Stomach (tissue), 9 donors: ENCODE data around the gene IDNK. TPM values are rescaled to one million over a fixed set of nuclear protein-coding genes. Genes with fewer than 3 reads are reported as not detected.

Experiments used
- DNase-seq, 2 donors: peaks; one replicate each; pipeline versions ENCODE4 v3.0.0 to v3.0.0-alpha.2; 2013 to 2019
- H3K27ac ChIP-seq, 5 donors: fragments of 200-600 bp in 4 of 5; sonication (generic) in 4 of 5; one replicate each; pipeline ENCODE4 v1.5.1; 2013 to 2019; ENCODE audit warnings: mild to moderate bottlenecking in 1 of 5, moderate library complexity in 1 of 5
- H3K27me3 ChIP-seq, 3 donors: fragments of 200-600 bp; sonication (generic); one replicate each; pipeline ENCODE4 v1.5.1; 2017 to 2019; ENCODE audit warnings: mixed run types in 1 of 3
- H3K36me3 ChIP-seq, 4 donors: fragments of 200-600 bp; sonication (generic); 1 replicate in 3 of 4; 2 replicates in 1 of 4; pipeline ENCODE4 v1.5.1; 2016 to 2019
- H3K4me1 ChIP-seq, 4 donors: fragments of 200-600 bp; sonication (generic); one replicate each; pipeline ENCODE4 v1.5.1; 2016 to 2019
- H3K4me3 ChIP-seq, 4 donors: fragments of 200-600 bp; sonication (generic) in 3 of 4; one replicate each; pipeline ENCODE4 v1.5.1; 2016 to 2019; ENCODE audit warnings: mild to moderate bottlenecking in 1 of 4
- H3K9me3 ChIP-seq, 4 donors: fragments of 200-600 bp; sonication (generic); one replicate each; pipeline ENCODE4 v1.5.1; 2016 to 2019
- EP300 ChIP-seq: sonication (generic); formaldehyde crosslinking; IDR thresholded peaks from one replicate; pipeline ENCODE4 v1.6.1; 2017; ENCODE audit warnings: antibody characterized with exemption
- POLR2A ChIP-seq, 4 donors: fragments of 450-650 bp; IDR thresholded peaks; one replicate each; pipeline ENCODE4 v1.6.1; 2016; ENCODE audit warnings: antibody characterized with exemption in 4 of 4, control low read depth in 2 of 4, mild to moderate bottlenecking in 1 of 4, moderate library complexity in 1 of 4
- POLR2AphosphoS5 ChIP-seq, 3 donors: sonication (generic); formaldehyde crosslinking; IDR thresholded peaks; one replicate each; pipeline ENCODE4 v1.6.1; 2016; ENCODE audit warnings: antibody characterized with exemption in 3 of 3
- WGBS, 5 donors: extraction: QIAGEN DNeasy Blood & Tissue Kit in 3 of 5; methylation state at CpG; one replicate each; pipeline versions ENCODE4 v1.1.5 to v1.1.7; 2013 to 2018; 5-methylcytosine and 5-hydroxymethylcytosine counted together
- intact Hi-C: fragments of 100-400 bp; cut with DNase I; formaldehyde crosslinking; loops from one replicate; pipeline ENCODE4 v1.15.1; 2023; ENCODE audit warnings: low total_unique reads
- polyA plus RNA-seq, 3 donors: library from polyadenylated mRNA; stranded (reverse); fragments of 200-250 nt; gene quantifications; one replicate each; pipeline ENCODE4 v1.2.3, GENCODE V29; 2013
- small RNA-seq, 4 donors: library from RNA; depleted of rRNA; stranded (forward); fragments of <200 nt; gene quantifications; one replicate each; pipeline ENCODE3, GENCODE V24; 2016
- total RNA-seq, 5 donors: library from RNA; depleted of rRNA; stranded (reverse); fragments of >200 nt; gene quantifications; one replicate each; pipeline versions ENCODE4 v1.1.0 to v1.2.3, GENCODE V29; 2014 to 2016
- TF ChIP-seq, protein P1 (sequence below), 7 experiments: fragments of 450-650 bp in 4 of 7; fragments of 200-600 bp in 3 of 7; sonication (generic) in 3 of 7; IDR thresholded peaks; one replicate each; pipeline ENCODE4 v1.5.1; 2016 to 2019; ENCODE audit warnings: antibody characterized with exemption in 7 of 7, control low read depth in 2 of 7, mild to moderate bottlenecking in 1 of 7
- donor health status: healthy with polysubstance abuse.
- donor health status: Bipolar disorder and iron deficiency.
- donor health status: healthy.

IDNK gene
- total and polyA plus RNA-seq, 8 donors = 2.6 to 24.3 (median 8.0) TPM; not detected in 1

DNA sequence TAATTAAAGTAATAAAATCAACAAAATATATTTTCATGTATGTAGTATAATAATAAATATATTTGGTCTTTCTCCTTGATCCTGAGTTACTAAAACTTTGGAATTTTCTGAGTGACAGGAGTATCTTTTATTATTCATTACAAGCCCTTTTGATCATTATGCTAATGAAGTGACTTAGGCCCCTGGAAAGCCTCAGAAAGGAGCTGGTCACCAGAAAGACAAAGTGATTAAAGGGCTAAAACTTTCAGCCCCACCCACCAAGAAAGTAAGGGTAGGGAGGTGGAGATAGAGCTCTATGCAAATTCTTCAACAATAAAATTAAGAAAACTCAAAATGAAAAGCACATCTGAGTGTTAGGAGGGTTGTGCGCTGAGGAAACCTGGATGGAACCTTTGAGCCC is 57.3 kb downstream of the IDNK start:
- WGBS, 5 donors = 83 to 100% (median 100%) methylated on average over 1 of the region's 1 CpG
- no peak for DNase-seq
- TF ChIP-seq EP300 (no peak), POLR2AphosphoS5 (IDR thresholded peaks at IDR 0.05) (no peak), POLR2A (IDR thresholded peaks at IDR 0.05) (no peak)
- TF ChIP-seq, protein P1, sequence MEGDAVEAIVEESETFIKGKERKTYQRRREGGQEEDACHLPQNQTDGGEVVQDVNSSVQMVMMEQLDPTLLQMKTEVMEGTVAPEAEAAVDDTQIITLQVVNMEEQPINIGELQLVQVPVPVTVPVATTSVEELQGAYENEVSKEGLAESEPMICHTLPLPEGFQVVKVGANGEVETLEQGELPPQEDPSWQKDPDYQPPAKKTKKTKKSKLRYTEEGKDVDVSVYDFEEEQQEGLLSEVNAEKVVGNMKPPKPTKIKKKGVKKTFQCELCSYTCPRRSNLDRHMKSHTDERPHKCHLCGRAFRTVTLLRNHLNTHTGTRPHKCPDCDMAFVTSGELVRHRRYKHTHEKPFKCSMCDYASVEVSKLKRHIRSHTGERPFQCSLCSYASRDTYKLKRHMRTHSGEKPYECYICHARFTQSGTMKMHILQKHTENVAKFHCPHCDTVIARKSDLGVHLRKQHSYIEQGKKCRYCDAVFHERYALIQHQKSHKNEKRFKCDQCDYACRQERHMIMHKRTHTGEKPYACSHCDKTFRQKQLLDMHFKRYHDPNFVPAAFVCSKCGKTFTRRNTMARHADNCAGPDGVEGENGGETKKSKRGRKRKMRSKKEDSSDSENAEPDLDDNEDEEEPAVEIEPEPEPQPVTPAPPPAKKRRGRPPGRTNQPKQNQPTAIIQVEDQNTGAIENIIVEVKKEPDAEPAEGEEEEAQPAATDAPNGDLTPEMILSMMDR (IDR thresholded peaks at IDR 0.05) = no peak
- intact Hi-C loops = no loop called here
- Histone ChIP-seq H3K36me3 (peaks cover 18 to 85% (median 71%) of the 10 kb centered on the region in 4 donors), H3K9me3 (no peaks in the 10 kb centered on the region), H3K4me3 (no peak overlapping the region), H3K27me3 (no peaks in the 10 kb centered on the region), H3K4me1 (peaks cover 0 to 32% (median 24%) of the 10 kb centered on the region in 4 donors), H3K27ac (no peak overlapping the region)

DNA sequence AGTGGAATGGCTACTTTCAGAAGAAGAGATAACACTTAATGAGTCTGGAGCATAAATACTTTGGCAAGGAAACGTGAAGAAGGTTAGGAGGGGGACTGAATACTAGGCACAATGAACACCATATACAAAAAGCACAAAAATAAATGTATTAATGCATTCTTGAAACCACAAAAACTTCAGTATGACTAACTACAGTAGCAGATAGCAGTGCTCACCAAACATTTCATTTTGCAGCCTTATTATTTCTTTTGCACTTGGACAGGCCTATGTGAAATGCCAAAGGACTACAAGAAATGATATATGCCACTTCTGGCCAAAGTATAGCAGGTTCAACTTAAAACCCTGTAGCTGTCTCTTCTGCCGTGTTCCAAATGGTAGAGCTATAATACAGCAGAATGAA is 58.5 kb downstream of the IDNK start:
- no peak overlapping the region for H3K27ac ChIP-seq
- 75 to 82% (median 79%) methylated on average over 2 of the region's 2 CpGs for WGBS, 5 donors
- TF ChIP-seq POLR2AphosphoS5 (IDR thresholded peaks at IDR 0.05) (no peak), POLR2A (IDR thresholded peaks at IDR 0.05) (no peak), EP300 (no peak)
- TF ChIP-seq, protein P1 (IDR thresholded peaks at IDR 0.05) = no peak
- H3K4me1 ChIP-seq = peaks cover 0 to 43% (median 30%) of the 10 kb centered on the region in 4 donors
- H3K27me3 ChIP-seq = no peaks in the 10 kb centered on the region
- H3K36me3 ChIP-seq = peaks cover 18 to 72% (median 59%) of the 10 kb centered on the region in 4 donors
- H3K9me3 ChIP-seq = no peaks in the 10 kb centered on the region
- intact Hi-C loops = no loop called here
- no peak for DNase-seq
- no peak overlapping the region for H3K4me3 ChIP-seq

DNA sequence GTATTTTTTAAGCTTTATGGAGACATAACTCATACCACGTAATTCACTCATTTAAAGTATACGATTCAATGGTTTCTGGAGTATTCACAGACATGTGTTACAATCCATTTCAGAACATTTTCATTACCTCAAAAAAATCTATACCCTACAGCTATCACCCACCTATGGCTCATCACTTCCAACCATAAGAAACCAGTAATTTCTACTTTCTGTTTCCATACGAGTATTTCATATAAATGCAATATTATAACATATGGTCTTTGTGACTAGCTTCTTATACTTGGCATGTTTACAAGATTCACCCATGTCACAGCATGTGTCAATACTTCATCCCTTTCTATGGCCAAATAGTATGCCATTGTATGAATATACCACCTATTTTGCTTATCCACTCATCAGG is 66.0 kb downstream of the IDNK start:
- Histone ChIP-seq H3K9me3 (no peaks in the 10 kb centered on the region), H3K4me3 (no peak overlapping the region), H3K36me3 (peaks cover 0 to 5% (median 0%) of the 10 kb centered on the region in 4 donors), H3K27ac (no peak overlapping the region), H3K4me1 (peaks cover 0 to 87% (median 57%) of the 10 kb centered on the region in 4 donors), H3K27me3 (no peaks in the 10 kb centered on the region)
- DNase-seq = no peak
- 81 to 88% (median 87%) methylated on average over 3 of the region's 3 CpGs for WGBS, 5 donors
- intact Hi-C loops = no loop called here
- TF ChIP-seq POLR2AphosphoS5 (IDR thresholded peaks at IDR 0.05) (no peak), EP300 (no peak), POLR2A (IDR thresholded peaks at IDR 0.05) (no peak)
- TF ChIP-seq, protein P1 (IDR thresholded peaks at IDR 0.05) = no peak

DNA sequence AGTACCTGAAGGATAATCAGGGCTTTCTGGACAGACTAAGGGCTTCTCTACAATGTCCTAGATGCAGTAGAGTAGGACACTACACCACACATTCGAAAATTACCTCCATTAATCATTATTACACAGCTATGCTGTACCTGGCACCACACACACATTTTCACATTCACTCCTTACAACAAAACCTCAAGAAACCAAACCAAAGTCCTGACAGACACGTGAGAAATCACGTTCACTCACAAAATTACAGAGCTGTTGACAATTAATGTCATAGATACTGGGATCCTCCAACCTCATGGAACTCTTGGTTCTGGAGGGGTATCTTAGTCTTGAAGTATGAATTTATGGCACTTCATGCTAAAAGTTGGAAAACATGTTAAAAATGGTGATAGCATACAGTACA is 68.5 kb downstream of the IDNK start:
- Histone ChIP-seq H3K27ac (no peak overlapping the region), H3K27me3 (no peaks in the 10 kb centered on the region), H3K4me3 (no peak overlapping the region), H3K9me3 (no peaks in the 10 kb centered on the region), H3K4me1 (peaks cover 8 to 92% (median 57%) of the 10 kb centered on the region in 4 donors), H3K36me3 (no peaks in the 10 kb centered on the region)
- TF ChIP-seq, protein P1 (IDR thresholded peaks at IDR 0.05) = no peak
- TF ChIP-seq POLR2AphosphoS5 (IDR thresholded peaks at IDR 0.05) = no peak
- no peak for TF ChIP-seq EP300
- no peak for TF ChIP-seq POLR2A (IDR thresholded peaks at IDR 0.05)
- intact Hi-C loops = no loop called here
- DNase-seq = no peak
- WGBS, 5 donors = 69 to 86% (median 82%) methylated on average over 3 of the region's 3 CpGs

Small RNA genes within 50 kb of the gene (small RNA-seq; reads per million reads assigned to genes)
- 0 reads per million in 4 donors for gene RNU4-15P

Other genes starting within 250 kb of the IDNK start
- 10 to 100 TPM in 1 of 5 donors, 1 to 10 TPM in 4; 1.8 to 18.0 (median 5.1) TPM for gene FRMD3, start 84.7 kb upstream of the IDNK start, total RNA-seq
- gene FRMD3, start 84.7 kb upstream of the IDNK start, polyA plus RNA-seq = 1 to 10 TPM; 1.3 to 3.4 (median 2.7) TPM
- 100 to 1,000 TPM in 2 of 5 donors, 10 to 100 TPM in 3; 68.3 to 124 (median 91.6) TPM for gene UBQLN1, start 84.8 kb downstream of the IDNK start, total RNA-seq
- 10 to 100 TPM; 24.5 to 34.5 (median 27.1) TPM for gene UBQLN1, start 84.8 kb downstream of the IDNK start, polyA plus RNA-seq
- gene GKAP1, start 194.6 kb downstream of the IDNK start, total RNA-seq = 10 to 100 TPM in 4 of 5 donors, 1 to 10 TPM in 1; 9.0 to 32.7 (median 20.9) TPM
- gene GKAP1, start 194.6 kb downstream of the IDNK start, polyA plus RNA-seq = 1 to 10 TPM; 4.7 to 8.2 (median 5.8) TPM